Glutamatergic neuron (in vitro differentiated cells): Measurements from ENCODE around the gene NUDCD3. TPM values are rescaled to one million over a fixed set of nuclear protein-coding genes. Genes with fewer than 3 reads are reported as not detected.

Experiments
- DNase-seq: peaks from one replicate; pipeline ENCODE4 v3.0.0; 2022
- H3K27ac Mint-ChIP-seq: one replicate; pipeline ENCODE4 v1.8.0; 2020; ENCODE audit warnings: mild to moderate bottlenecking, mixed read lengths, inconsistent platforms; ENCODE audit not compliant: unreplicated experiment
- H3K27me3 Mint-ChIP-seq: one replicate; pipeline ENCODE4 v1.8.0; 2020; ENCODE audit warnings: mild to moderate bottlenecking, moderate library complexity, mixed read lengths, inconsistent platforms; ENCODE audit not compliant: unreplicated experiment
- H3K36me3 Mint-ChIP-seq: one replicate; pipeline ENCODE4 v1.8.0; 2020; ENCODE audit warnings: mild to moderate bottlenecking, mixed read lengths, inconsistent platforms; ENCODE audit not compliant: unreplicated experiment
- H3K4me1 Mint-ChIP-seq: one replicate; pipeline ENCODE4 v1.8.0; 2020; ENCODE audit warnings: mild to moderate bottlenecking, low read depth, mixed read lengths, inconsistent platforms; ENCODE audit not compliant: unreplicated experiment
- H3K4me3 Mint-ChIP-seq: one replicate; pipeline ENCODE4 v1.8.0; 2020; ENCODE audit warnings: mild to moderate bottlenecking, mixed read lengths, inconsistent platforms; ENCODE audit not compliant: unreplicated experiment
- H3K9me3 Mint-ChIP-seq: one replicate; pipeline ENCODE4 v1.8.0; 2020; ENCODE audit warnings: mild to moderate bottlenecking, moderate library complexity, mixed read lengths, inconsistent platforms; ENCODE audit not compliant: unreplicated experiment
- total RNA-seq: library from RNA; stranded (reverse); fragmentation: NEBNext Ultra II Directional; extraction: Animal tissue kit (Norgen Biotek cat#: 25700); gene quantifications from one replicate; pipeline ENCODE4 v1.2.1, GENCODE V29; 2021; ENCODE audit not compliant: unreplicated experiment
- TF ChIP-seq, protein P1 (sequence below): fragments of 200-600 bp; sonication (generic); IDR thresholded peaks from one replicate; pipeline ENCODE4 v1.5.0; 2021; ENCODE audit not compliant: partially characterized antibody, unreplicated experiment

The NUDCD3 gene
- total RNA-seq, 1 donor from 2014 or later: 151 TPM

GRCh38 chr7:44466300-44467216, 23.9 kb downstream of the NUDCD3 start:
- H3K4me3 Mint-ChIP-seq: no peak overlapping the region
- DNase-seq: no peak
- H3K27ac Mint-ChIP-seq: no peak overlapping the region
- no peaks in the 10 kb centered on the region for H3K36me3 Mint-ChIP-seq
- no peaks in the 10 kb centered on the region for H3K27me3 Mint-ChIP-seq
- peaks cover 9% of the 10 kb centered on the region for H3K4me1 Mint-ChIP-seq
- H3K9me3 Mint-ChIP-seq: peaks cover 3% of the 10 kb centered on the region
- TF ChIP-seq, protein P1, sequence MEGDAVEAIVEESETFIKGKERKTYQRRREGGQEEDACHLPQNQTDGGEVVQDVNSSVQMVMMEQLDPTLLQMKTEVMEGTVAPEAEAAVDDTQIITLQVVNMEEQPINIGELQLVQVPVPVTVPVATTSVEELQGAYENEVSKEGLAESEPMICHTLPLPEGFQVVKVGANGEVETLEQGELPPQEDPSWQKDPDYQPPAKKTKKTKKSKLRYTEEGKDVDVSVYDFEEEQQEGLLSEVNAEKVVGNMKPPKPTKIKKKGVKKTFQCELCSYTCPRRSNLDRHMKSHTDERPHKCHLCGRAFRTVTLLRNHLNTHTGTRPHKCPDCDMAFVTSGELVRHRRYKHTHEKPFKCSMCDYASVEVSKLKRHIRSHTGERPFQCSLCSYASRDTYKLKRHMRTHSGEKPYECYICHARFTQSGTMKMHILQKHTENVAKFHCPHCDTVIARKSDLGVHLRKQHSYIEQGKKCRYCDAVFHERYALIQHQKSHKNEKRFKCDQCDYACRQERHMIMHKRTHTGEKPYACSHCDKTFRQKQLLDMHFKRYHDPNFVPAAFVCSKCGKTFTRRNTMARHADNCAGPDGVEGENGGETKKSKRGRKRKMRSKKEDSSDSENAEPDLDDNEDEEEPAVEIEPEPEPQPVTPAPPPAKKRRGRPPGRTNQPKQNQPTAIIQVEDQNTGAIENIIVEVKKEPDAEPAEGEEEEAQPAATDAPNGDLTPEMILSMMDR: no peak

DNA sequence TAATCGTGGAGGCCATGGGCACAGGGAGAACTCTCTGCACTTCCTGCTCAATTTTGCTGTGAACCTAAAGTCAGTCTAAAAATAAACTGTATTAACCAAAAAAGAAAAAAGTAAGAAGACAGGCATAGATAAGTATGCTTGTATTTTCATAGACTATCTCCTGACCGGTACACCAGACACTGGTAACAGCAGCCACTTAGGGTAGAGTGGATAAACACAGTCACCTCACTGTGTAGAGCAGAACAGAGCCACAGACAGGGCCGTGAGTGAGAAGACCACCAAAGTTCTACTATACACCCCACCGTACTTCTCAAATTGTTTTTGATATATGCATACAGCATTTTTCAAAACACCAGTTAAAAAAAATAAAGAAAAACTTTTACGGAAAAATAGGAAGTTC, 25.0 kb downstream of the NUDCD3 start:
- no peak overlapping the region for H3K27ac Mint-ChIP-seq
- H3K36me3 Mint-ChIP-seq: no peaks in the 10 kb centered on the region
- peaks cover 3% of the 10 kb centered on the region for H3K9me3 Mint-ChIP-seq
- no peak overlapping the region for H3K4me3 Mint-ChIP-seq
- DNase-seq: no peak
- H3K4me1 Mint-ChIP-seq: peaks cover 11% of the 10 kb centered on the region
- TF ChIP-seq, protein P1: no peak
- H3K27me3 Mint-ChIP-seq: no peaks in the 10 kb centered on the region

DNA sequence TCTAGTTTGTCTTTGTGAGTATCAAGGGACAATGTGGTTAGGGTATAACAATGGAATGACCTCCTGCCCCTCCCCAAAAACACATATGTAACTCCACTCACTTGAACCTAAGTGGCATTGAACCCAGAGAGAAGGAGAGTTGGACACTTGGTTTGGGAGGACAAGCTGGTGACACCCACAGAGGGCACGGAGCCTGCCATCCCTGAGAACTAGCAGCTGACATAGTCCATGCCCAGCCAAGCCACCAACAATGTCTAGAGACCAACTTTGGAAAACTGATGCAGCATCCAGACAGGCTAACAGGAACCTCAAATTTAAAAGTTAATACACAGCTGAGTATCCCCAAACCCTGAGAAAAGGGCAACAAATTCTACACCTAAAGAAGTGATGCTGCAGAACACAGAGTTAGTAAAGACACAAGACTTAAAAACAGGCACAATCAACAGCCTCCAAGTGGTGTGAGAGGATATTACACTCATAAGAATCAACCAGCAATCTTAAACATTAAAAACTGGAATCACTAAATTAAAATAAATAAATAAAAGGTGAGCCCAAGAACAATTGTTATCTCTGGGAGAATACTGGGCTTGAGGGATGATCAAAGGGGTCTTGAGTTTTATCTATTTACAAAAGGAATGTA, 27.2 kb downstream of the NUDCD3 start:
- Mint-ChIP-seq H3K4me1 (peaks cover 6% of the 10 kb centered on the region), H3K9me3 (peaks cover 3% of the 10 kb centered on the region), H3K4me3 (no peak overlapping the region), H3K36me3 (no peaks in the 10 kb centered on the region), H3K27me3 (no peaks in the 10 kb centered on the region), H3K27ac (no peak overlapping the region)
- DNase-seq: no peak
- TF ChIP-seq, protein P1: peak; percentile 71

DNA sequence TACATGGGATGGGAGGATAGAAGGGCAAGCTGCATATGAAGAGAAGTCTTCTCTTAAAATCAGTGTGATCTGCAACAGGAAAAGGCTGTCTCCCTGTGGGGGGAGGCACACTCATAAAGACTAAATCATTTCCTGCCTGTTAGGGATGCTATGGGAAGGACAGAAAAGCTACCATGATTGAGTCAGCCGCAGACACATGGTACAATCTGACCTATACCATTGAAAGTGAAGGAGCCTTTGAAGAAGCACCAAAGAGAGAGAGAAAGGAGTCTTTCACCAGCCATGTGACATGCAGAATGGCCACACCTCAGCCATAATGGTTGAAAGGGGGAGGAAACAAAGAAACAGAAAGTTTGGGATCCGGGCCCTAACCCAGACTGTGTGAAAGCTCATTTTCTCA, 29.1 kb downstream of the NUDCD3 start:
- Mint-ChIP-seq H3K9me3 (peaks cover 3% of the 10 kb centered on the region), H3K27me3 (no peaks in the 10 kb centered on the region), H3K4me3 (no peak overlapping the region), H3K36me3 (no peaks in the 10 kb centered on the region), H3K4me1 (peaks cover 6% of the 10 kb centered on the region), H3K27ac (no peak overlapping the region)
- TF ChIP-seq, protein P1: no peak
- DNase-seq: no peak

DNA sequence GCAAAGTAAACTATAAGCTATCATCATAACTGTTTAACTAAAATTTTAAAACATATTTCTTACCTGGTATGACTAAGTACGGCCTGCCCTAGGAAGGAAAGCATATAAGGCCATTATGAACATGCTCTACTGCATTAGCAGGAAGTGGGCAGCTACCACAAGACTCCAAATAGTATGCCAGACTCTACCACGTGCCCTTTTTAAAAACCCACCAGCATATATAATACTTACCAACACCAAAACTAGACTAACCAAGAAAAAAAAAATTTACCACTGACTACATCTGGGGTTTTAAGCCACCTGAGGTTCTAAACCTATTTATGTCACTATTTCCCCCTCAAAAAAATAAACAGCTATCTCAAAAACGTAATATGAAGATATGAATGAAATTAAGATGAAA, 30.1 kb downstream of the NUDCD3 start:
- H3K4me3 Mint-ChIP-seq: no peak overlapping the region
- H3K4me1 Mint-ChIP-seq: peaks cover 6% of the 10 kb centered on the region
- H3K36me3 Mint-ChIP-seq: no peaks in the 10 kb centered on the region
- TF ChIP-seq, protein P1: no peak
- no peak for DNase-seq
- H3K27me3 Mint-ChIP-seq: no peaks in the 10 kb centered on the region
- H3K27ac Mint-ChIP-seq: no peak overlapping the region
- peaks cover 3% of the 10 kb centered on the region for H3K9me3 Mint-ChIP-seq
